H1 (cell line): Measurements from ENCODE around the gene EPB41L4B. TPM values are rescaled to one million over a fixed set of nuclear protein-coding genes. Genes with fewer than 3 reads are reported as not detected.

Experiments used
- GABPA ChIP-seq: IDR thresholded peaks from 2 replicates; pipeline ENCODE4 v1.6.1; 2011; ENCODE audit warnings: mild to moderate bottlenecking, low read length, moderate library complexity, borderline replicate concordance; ENCODE audit not compliant: insufficient read depth
- GTF2F1 ChIP-seq: IDR thresholded peaks from 2 replicates; pipeline ENCODE4 v1.6.1; 2012; ENCODE audit warnings: low read depth, low read length, improper control_type of control experiment, borderline replicate concordance
- SP4 ChIP-seq: IDR thresholded peaks from 2 replicates; pipeline ENCODE4 v1.6.1; 2012; ENCODE audit warnings: low read length, inconsistent platforms
- SRF ChIP-seq: IDR thresholded peaks from 2 replicates; pipeline ENCODE4 v1.6.1; 2011; ENCODE audit warnings: mild to moderate bottlenecking, low read depth, low read length, moderate library complexity
- polyA plus RNA-seq, 7 experiments: library from polyadenylated mRNA; depleted of rRNA in 3 of 7; stranded (reverse) in 5 of 7; unstranded in 2 of 7; fragments of >200 nt in 5 of 7; fragments of 200-250 nt in 2 of 7; gene quantifications; 1 replicate in 5 of 7; 2 replicates in 1 of 7; 4 replicates in 1 of 7; pipeline versions ENCODE4 v1.2.1 to v1.2.3, GENCODE V29; 2011 to 2013; ENCODE audit warnings: missing spikeins in 2 of 7, mixed read lengths in 2 of 7
- total RNA-seq: library from RNA; stranded (reverse); fragmentation: NEBNext Ultra II Directional; extraction: Animal tissue kit (Norgen Biotek cat#: 25700); gene quantifications from 2 replicates; pipeline ENCODE4 v1.2.1, GENCODE V29; 2021
- TF ChIP-seq, protein P1 (sequence below): fragments of 300-600 bp; sonication (generic); IDR thresholded peaks from 2 replicates; pipeline ENCODE4 v1.7.1; 2012; ENCODE audit warnings: low read length, moderate library complexity, mild to moderate bottlenecking, inconsistent platforms; ENCODE audit not compliant: insufficient replicate concordance

The EPB41L4B gene
- total and polyA plus RNA-seq, 2 of the 8 experiments (the other 6 are each of a cell fraction or from before 2014, with no cell fraction given): 11.9 to 25.0 TPM

DNA sequence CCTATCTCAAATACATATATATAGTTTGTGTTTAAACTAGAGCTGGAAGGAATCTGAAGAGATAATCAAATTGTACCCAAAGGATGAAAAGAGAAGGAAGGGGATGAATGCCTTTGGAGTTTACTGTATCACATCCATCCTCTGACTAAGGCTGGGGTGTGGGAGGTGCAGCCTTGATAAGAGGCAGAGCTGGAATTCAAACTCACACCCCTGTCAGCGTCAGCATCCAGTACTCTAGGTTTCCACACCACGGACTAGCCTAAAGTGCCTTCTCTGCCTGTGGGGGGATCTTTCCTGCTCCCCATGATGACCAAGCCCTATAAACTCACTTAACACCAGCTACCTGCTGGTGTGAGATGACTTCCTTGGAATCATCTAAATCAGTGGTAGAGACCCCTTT is 48.1 kb downstream of the EPB41L4B start (continued):
- TF ChIP-seq, protein P1, sequence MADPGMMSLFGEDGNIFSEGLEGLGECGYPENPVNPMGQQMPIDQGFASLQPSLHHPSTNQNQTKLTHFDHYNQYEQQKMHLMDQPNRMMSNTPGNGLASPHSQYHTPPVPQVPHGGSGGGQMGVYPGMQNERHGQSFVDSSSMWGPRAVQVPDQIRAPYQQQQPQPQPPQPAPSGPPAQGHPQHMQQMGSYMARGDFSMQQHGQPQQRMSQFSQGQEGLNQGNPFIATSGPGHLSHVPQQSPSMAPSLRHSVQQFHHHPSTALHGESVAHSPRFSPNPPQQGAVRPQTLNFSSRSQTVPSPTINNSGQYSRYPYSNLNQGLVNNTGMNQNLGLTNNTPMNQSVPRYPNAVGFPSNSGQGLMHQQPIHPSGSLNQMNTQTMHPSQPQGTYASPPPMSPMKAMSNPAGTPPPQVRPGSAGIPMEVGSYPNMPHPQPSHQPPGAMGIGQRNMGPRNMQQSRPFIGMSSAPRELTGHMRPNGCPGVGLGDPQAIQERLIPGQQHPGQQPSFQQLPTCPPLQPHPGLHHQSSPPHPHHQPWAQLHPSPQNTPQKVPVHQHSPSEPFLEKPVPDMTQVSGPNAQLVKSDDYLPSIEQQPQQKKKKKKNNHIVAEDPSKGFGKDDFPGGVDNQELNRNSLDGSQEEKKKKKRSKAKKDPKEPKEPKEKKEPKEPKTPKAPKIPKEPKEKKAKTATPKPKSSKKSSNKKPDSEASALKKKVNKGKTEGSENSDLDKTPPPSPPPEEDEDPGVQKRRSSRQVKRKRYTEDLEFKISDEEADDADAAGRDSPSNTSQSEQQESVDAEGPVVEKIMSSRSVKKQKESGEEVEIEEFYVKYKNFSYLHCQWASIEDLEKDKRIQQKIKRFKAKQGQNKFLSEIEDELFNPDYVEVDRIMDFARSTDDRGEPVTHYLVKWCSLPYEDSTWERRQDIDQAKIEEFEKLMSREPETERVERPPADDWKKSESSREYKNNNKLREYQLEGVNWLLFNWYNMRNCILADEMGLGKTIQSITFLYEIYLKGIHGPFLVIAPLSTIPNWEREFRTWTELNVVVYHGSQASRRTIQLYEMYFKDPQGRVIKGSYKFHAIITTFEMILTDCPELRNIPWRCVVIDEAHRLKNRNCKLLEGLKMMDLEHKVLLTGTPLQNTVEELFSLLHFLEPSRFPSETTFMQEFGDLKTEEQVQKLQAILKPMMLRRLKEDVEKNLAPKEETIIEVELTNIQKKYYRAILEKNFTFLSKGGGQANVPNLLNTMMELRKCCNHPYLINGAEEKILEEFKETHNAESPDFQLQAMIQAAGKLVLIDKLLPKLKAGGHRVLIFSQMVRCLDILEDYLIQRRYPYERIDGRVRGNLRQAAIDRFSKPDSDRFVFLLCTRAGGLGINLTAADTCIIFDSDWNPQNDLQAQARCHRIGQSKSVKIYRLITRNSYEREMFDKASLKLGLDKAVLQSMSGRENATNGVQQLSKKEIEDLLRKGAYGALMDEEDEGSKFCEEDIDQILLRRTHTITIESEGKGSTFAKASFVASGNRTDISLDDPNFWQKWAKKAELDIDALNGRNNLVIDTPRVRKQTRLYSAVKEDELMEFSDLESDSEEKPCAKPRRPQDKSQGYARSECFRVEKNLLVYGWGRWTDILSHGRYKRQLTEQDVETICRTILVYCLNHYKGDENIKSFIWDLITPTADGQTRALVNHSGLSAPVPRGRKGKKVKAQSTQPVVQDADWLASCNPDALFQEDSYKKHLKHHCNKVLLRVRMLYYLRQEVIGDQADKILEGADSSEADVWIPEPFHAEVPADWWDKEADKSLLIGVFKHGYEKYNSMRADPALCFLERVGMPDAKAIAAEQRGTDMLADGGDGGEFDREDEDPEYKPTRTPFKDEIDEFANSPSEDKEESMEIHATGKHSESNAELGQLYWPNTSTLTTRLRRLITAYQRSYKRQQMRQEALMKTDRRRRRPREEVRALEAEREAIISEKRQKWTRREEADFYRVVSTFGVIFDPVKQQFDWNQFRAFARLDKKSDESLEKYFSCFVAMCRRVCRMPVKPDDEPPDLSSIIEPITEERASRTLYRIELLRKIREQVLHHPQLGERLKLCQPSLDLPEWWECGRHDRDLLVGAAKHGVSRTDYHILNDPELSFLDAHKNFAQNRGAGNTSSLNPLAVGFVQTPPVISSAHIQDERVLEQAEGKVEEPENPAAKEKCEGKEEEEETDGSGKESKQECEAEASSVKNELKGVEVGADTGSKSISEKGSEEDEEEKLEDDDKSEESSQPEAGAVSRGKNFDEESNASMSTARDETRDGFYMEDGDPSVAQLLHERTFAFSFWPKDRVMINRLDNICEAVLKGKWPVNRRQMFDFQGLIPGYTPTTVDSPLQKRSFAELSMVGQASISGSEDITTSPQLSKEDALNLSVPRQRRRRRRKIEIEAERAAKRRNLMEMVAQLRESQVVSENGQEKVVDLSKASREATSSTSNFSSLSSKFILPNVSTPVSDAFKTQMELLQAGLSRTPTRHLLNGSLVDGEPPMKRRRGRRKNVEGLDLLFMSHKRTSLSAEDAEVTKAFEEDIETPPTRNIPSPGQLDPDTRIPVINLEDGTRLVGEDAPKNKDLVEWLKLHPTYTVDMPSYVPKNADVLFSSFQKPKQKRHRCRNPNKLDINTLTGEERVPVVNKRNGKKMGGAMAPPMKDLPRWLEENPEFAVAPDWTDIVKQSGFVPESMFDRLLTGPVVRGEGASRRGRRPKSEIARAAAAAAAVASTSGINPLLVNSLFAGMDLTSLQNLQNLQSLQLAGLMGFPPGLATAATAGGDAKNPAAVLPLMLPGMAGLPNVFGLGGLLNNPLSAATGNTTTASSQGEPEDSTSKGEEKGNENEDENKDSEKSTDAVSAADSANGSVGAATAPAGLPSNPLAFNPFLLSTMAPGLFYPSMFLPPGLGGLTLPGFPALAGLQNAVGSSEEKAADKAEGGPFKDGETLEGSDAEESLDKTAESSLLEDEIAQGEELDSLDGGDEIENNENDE: no peak
- no peak for TF ChIP-seq GABPA
- TF ChIP-seq GTF2F1: no peak
- TF ChIP-seq SRF: no peak
- no peak for TF ChIP-seq SP4
